ENCODE measurements around the gene LMX1A. TPM values are rescaled to one million over a fixed set of nuclear protein-coding genes. Genes with fewer than 3 reads are reported as not detected.

Gene LMX1A
- polyA plus RNA-seq, 3 donors, result not detected

- DNase-seq (ENCODE audit: low read depth in 3 of 3, low spot score in 2 of 3), result no peak
These were observed 12.8 kb upstream of the LMX1A start for GRCh38 chr1:165369255-165369848.

- DNase-seq (ENCODE audit: low read depth in 3 of 3, low spot score in 2 of 3), result peak in 1 of 3 donors; percentile 72
These were observed 11.0 kb upstream of the LMX1A start for GRCh38 chr1:165367375-165367993.

GRCh38 chr1:165365341-165365740 is 8.8 kb upstream of the LMX1A start:
- no peak for DNase-seq (ENCODE audit: low read depth in 3 of 3, low spot score in 2 of 3)

GRCh38 chr1:165364568-165365133 is 8.1 kb upstream of the LMX1A start:
- DNase-seq (ENCODE audit: low read depth in 3 of 3, low spot score in 2 of 3), result no peak

- DNase-seq (ENCODE audit: low read depth in 3 of 3, low spot score in 2 of 3), result no peak
These were observed 361 bp upstream of the LMX1A start for GRCh38 chr1:165356876-165357275.

GRCh38 chr1:165355139-165355976 is 1.2 kb downstream of the LMX1A start:
- DNase-seq (ENCODE audit: low read depth in 3 of 3, low spot score in 2 of 3), result no peak

GRCh38 chr1:165354739-165355138 is 1.8 kb downstream of the LMX1A start:
- DNase-seq (ENCODE audit: low read depth in 3 of 3, low spot score in 2 of 3), result no peak

- DNase-seq (ENCODE audit: low read depth in 3 of 3, low spot score in 2 of 3), result no peak
These were observed 2.5 kb downstream of the LMX1A start for GRCh38 chr1:165353731-165354671.

- no peak for DNase-seq (ENCODE audit: low read depth in 3 of 3, low spot score in 2 of 3)
These were observed 3.8 kb downstream of the LMX1A start for GRCh38 chr1:165352442-165353293.

GRCh38 chr1:165351863-165352441 is 4.6 kb downstream of the LMX1A start:
- DNase-seq (ENCODE audit: low read depth in 3 of 3, low spot score in 2 of 3), result no peak

GRCh38 chr1:165350840-165351239 is 5.7 kb downstream of the LMX1A start:
- no peak for DNase-seq (ENCODE audit: low read depth in 3 of 3, low spot score in 2 of 3)

- no peak for DNase-seq (ENCODE audit: low read depth in 3 of 3, low spot score in 2 of 3)
These were observed 11.0 kb downstream of the LMX1A start for GRCh38 chr1:165345502-165345901.

- DNase-seq (ENCODE audit: low read depth in 3 of 3, low spot score in 2 of 3), result no peak
These were observed 11.8 kb downstream of the LMX1A start for GRCh38 chr1:165344736-165345135.

GRCh38 chr1:165344198-165344597 is 12.3 kb downstream of the LMX1A start:
- DNase-seq (ENCODE audit: low read depth in 3 of 3, low spot score in 2 of 3), result no peak

GRCh38 chr1:165342587-165342986 is 13.9 kb downstream of the LMX1A start:
- DNase-seq (ENCODE audit: low read depth in 3 of 3, low spot score in 2 of 3), result no peak

- no peak for DNase-seq (ENCODE audit: low read depth in 3 of 3, low spot score in 2 of 3)
These were observed 14.3 kb downstream of the LMX1A start for GRCh38 chr1:165342168-165342567.

- DNase-seq (ENCODE audit: low read depth in 3 of 3, low spot score in 2 of 3), result no peak
These were observed 17.4 kb downstream of the LMX1A start for GRCh38 chr1:165339164-165339563.

- DNase-seq (ENCODE audit: low read depth in 3 of 3, low spot score in 2 of 3), result no peak
These were observed 26.0 kb downstream of the LMX1A start for GRCh38 chr1:165330483-165330882.

GRCh38 chr1:165329104-165329503 is 27.4 kb downstream of the LMX1A start:
- DNase-seq (ENCODE audit: low read depth in 3 of 3, low spot score in 2 of 3), result no peak

All from right renal cortex interstitium (tissue), 3 donors.